H1 (cell line): ENCODE results near the gene PCDHB16. TPM values are rescaled to one million over a fixed set of nuclear protein-coding genes. Genes with fewer than 3 reads are reported as not detected.
"Not testable (repeated sequence)": the region's sequence is repeated elsewhere in the genome, so short reads cannot be mapped to it uniquely, and the experiment has no call there.

Experiments used
- CTCF ChIA-PET: fragments of 300-600 bp; sonication (Branson Sonifier 250); formaldehyde crosslinking; loops from one replicate; lab custom pipeline; 2021; ENCODE audit not compliant: partially characterized antibody; lab: Charles Lee
- POLR2A ChIA-PET: fragments of 300-600 bp; sonication (Branson Sonifier 250); formaldehyde crosslinking; loops from one replicate; lab custom pipeline; 2021; ENCODE audit warnings: inconsistent platforms; ENCODE audit not compliant: partially characterized antibody; lab: Charles Lee
- DNase-seq, 2 experiments: peaks; one replicate each; pipeline versions ENCODE4 v3.0.0 to v3.0.0-alpha.2; 2010 to 2022; ENCODE audit warnings: low spot score in 2 of 2, low read depth in 1 of 2, mixed read lengths in 1 of 2
- FAIRE-seq: peaks from 2 replicates; lab custom pipeline; 2011; peaks lifted over from hg19 to GRCh38; lab: Jason Lieb, UNC
- H2AFZ ChIP-seq: 2 replicates; pipeline ENCODE4 v1.8.1; 2012; ENCODE audit warnings: low read length, inconsistent platforms
- H2AK5ac ChIP-seq: 2 replicates; pipeline ENCODE4 v1.6.1; 2013; ENCODE audit warnings: low read depth, low read length
- H2BK120ac ChIP-seq: replicated peaks from 2 replicates; pipeline ENCODE3; 2013; ENCODE audit warnings: low read depth, low read length, inconsistent platforms
- H2BK12ac ChIP-seq: 2 replicates; pipeline ENCODE4 v1.6.1; 2013; ENCODE audit warnings: low read depth, low read length
- H2BK15ac ChIP-seq: 2 replicates; pipeline ENCODE4 v1.6.1; 2013; ENCODE audit warnings: low read length
- H2BK20ac ChIP-seq: 2 replicates; pipeline ENCODE4 v1.6.1; 2013; ENCODE audit warnings: low read length
- H2BK5ac ChIP-seq: 2 replicates; pipeline ENCODE4 v1.6.1; 2013; ENCODE audit warnings: low read depth, low read length
- H3K14ac ChIP-seq: 2 replicates; pipeline ENCODE4 v1.6.1; 2013; ENCODE audit warnings: inconsistent platforms; ENCODE audit not compliant: insufficient read length
- H3K18ac ChIP-seq: 2 replicates; pipeline ENCODE4 v1.6.1; 2013; ENCODE audit warnings: low read length; ENCODE audit errors: extremely low read depth
- H3K23ac ChIP-seq: 2 replicates; pipeline ENCODE4 v1.6.1; 2013; ENCODE audit warnings: inconsistent platforms; ENCODE audit not compliant: insufficient read length
- H3K23me2 ChIP-seq: 2 replicates; pipeline ENCODE4 v1.6.1; 2013; ENCODE audit warnings: low read depth, low read length
- H3K27ac ChIP-seq: 2 replicates; pipeline ENCODE4 v1.6.1; 2011; ENCODE audit warnings: low read depth, low read length, inconsistent platforms
- H3K27me3 ChIP-seq, 4 experiments: replicated peaks in 1 of 4; 1 replicate in 1 of 4; 2 replicates in 3 of 4; pipeline versions ENCODE4 v1.6.1 to v1.8.1; 2011 to 2013; ENCODE audit warnings: low read length in 3 of 4, mild to moderate bottlenecking in 3 of 4, inconsistent platforms in 2 of 4, mixed read lengths in 2 of 4, moderate library complexity in 1 of 4; ENCODE audit not compliant: control insufficient read depth in 3 of 4, insufficient read depth in 3 of 4; ENCODE audit errors: extremely low read depth in 1 of 4
- H3K36me3 ChIP-seq, 4 experiments: 2 replicates each; pipeline versions ENCODE4 v1.6.1 to v1.8.1; 2011 to 2013; ENCODE audit warnings: mild to moderate bottlenecking in 4 of 4, low read length in 3 of 4, moderate library complexity in 2 of 4, control low read depth in 1 of 4, inconsistent platforms in 1 of 4; ENCODE audit not compliant: insufficient read depth in 4 of 4, control insufficient read depth in 2 of 4
- H3K4ac ChIP-seq: replicated peaks from 2 replicates; pipeline ENCODE3; 2013; ENCODE audit warnings: low read length, low read depth, mixed read lengths, inconsistent platforms; ENCODE audit not compliant: insufficient read length
- H3K4me1 ChIP-seq, 4 experiments: replicated peaks in 1 of 4; 1 replicate in 1 of 4; 2 replicates in 3 of 4; pipeline versions ENCODE4 v1.6.1 to v1.8.1; 2011 to 2013; ENCODE audit warnings: low read length in 3 of 4, inconsistent platforms in 2 of 4, mixed read lengths in 1 of 4; ENCODE audit not compliant: insufficient read depth in 4 of 4, control insufficient read depth in 3 of 4
- H3K4me2 ChIP-seq, 2 experiments: 2 replicates each; pipeline versions ENCODE4 v1.6.1 to v1.8.1; 2011 to 2013; ENCODE audit warnings: low read depth in 2 of 2, low read length in 2 of 2, control low read depth in 1 of 2, inconsistent platforms in 1 of 2, mild to moderate bottlenecking in 1 of 2; ENCODE audit not compliant: insufficient read depth in 1 of 2
- H3K4me3 ChIP-seq, 4 experiments: fragments of 200-600, 300-600 bp in 1 of 4; sonication (generic), shearing (Covaris generic), sonication (Bioruptor Twin) in 1 of 4; 2 replicates each; pipeline versions ENCODE4 v1.5.1 to v1.8.1; 2011 to 2016; ENCODE audit warnings: low read length in 4 of 4, low read depth in 3 of 4, control low read depth in 2 of 4, inconsistent platforms in 2 of 4, mild to moderate bottlenecking in 2 of 4, mixed read lengths in 1 of 4, moderate library complexity in 1 of 4; ENCODE audit not compliant: insufficient read depth in 2 of 4; ENCODE audit errors: extremely low read depth in 1 of 4
- H3K56ac ChIP-seq: replicated peaks from 2 replicates; pipeline ENCODE3; 2013; ENCODE audit warnings: low read depth, mild to moderate bottlenecking, mixed read lengths, low read length, inconsistent platforms; ENCODE audit not compliant: insufficient read length
- H3K79me1 ChIP-seq: 2 replicates; pipeline ENCODE4 v1.6.1; 2013; ENCODE audit warnings: low read depth, low read length, control low read depth
- H3K79me2 ChIP-seq, 2 experiments: 2 replicates each; pipeline versions ENCODE4 v1.6.1 to v1.8.1; 2012 to 2013; ENCODE audit warnings: low read length in 2 of 2, mild to moderate bottlenecking in 2 of 2, inconsistent platforms in 1 of 2; ENCODE audit not compliant: insufficient read depth in 2 of 2, control insufficient read depth in 1 of 2
- H3K9ac ChIP-seq, 4 experiments: replicated peaks in 1 of 4; 1 replicate in 1 of 4; 2 replicates in 3 of 4; pipeline versions ENCODE4 v1.6.1 to v1.8.1; 2011 to 2013; ENCODE audit warnings: low read depth in 3 of 4, low read length in 3 of 4, control low read depth in 2 of 4, mild to moderate bottlenecking in 2 of 4, moderate library complexity in 2 of 4, inconsistent platforms in 1 of 4; ENCODE audit errors: extremely low read depth in 1 of 4
- H3K9me3 ChIP-seq, 2 experiments: 2 replicates each; pipeline versions ENCODE4 v1.6.1 to v1.8.1; 2012 to 2013; ENCODE audit warnings: mild to moderate bottlenecking in 2 of 2, moderate library complexity in 2 of 2, control low read depth in 1 of 2, inconsistent platforms in 1 of 2, low read depth in 1 of 2, low read length in 1 of 2, mixed read lengths in 1 of 2; ENCODE audit not compliant: insufficient read depth in 2 of 2
- H4K20me1 ChIP-seq, 2 experiments: replicated peaks in 1 of 2; 2 replicates each; pipeline versions ENCODE3 to v1.8.1; 2011 to 2013; ENCODE audit warnings: inconsistent platforms in 2 of 2, low read length in 2 of 2, mild to moderate bottlenecking in 1 of 2; ENCODE audit not compliant: insufficient read depth in 2 of 2, control insufficient read depth in 1 of 2
- H4K5ac ChIP-seq: 2 replicates; pipeline ENCODE4 v1.6.1; 2013; ENCODE audit warnings: low read length, low read depth, mixed read lengths, inconsistent platforms; ENCODE audit not compliant: insufficient read length
- H4K8ac ChIP-seq: 2 replicates; pipeline ENCODE4 v1.8.0; 2013; ENCODE audit warnings: mild to moderate bottlenecking, moderate library complexity, low read length, inconsistent platforms; ENCODE audit not compliant: insufficient read depth; ENCODE audit errors: extremely low read depth
- H4K91ac ChIP-seq: replicated peaks from 2 replicates; pipeline ENCODE3; 2013; ENCODE audit warnings: low read length, mixed read lengths, inconsistent platforms; ENCODE audit not compliant: insufficient read length
- WGBS, 2 experiments: shearing (Covaris generic) in 1 of 2; methylation state at CpG; one replicate each; pipeline versions ENCODE4 v1.1.6 to v1.1.7; 2013 to 2015; ENCODE audit warnings: low lambda C conversion rate in 2 of 2, mixed read lengths in 2 of 2, inconsistent platforms in 1 of 2, low coverage in 1 of 2, missing lambda C conversion rate in 1 of 2; ENCODE audit not compliant: insufficient replicate concordance in 2 of 2, insufficient coverage in 1 of 2, insufficient read length in 1 of 2; ENCODE audit errors: extremely low coverage in 1 of 2, missing lambda C conversion rate in 1 of 2; 5-methylcytosine and 5-hydroxymethylcytosine counted together
- polyA plus RNA-seq, 7 experiments: library from polyadenylated mRNA; depleted of rRNA in 3 of 7; stranded (reverse) in 5 of 7; unstranded in 2 of 7; fragments of >200 nt in 5 of 7; fragments of 200-250 nt in 2 of 7; gene quantifications; 1 replicate in 5 of 7; 2 replicates in 1 of 7; 4 replicates in 1 of 7; pipeline versions ENCODE4 v1.2.1 to v1.2.3, GENCODE V29; 2011 to 2013; ENCODE audit warnings: missing spikeins in 2 of 7, mixed read lengths in 2 of 7
- total RNA-seq: library from RNA; stranded (reverse); fragmentation: NEBNext Ultra II Directional; extraction: Animal tissue kit (Norgen Biotek cat#: 25700); gene quantifications from 2 replicates; pipeline ENCODE4 v1.2.1, GENCODE V29; 2021

Gene PCDHB16
- total and polyA plus RNA-seq, 2 of the 8 experiments (the other 6 are each of a cell fraction or from before 2014, with no cell fraction given), result 2.2 to 5.2 TPM

- H3K79me1 ChIP-seq, H3K36me3 ChIP-seq, H3K27me3 ChIP-seq, H3K4ac ChIP-seq, H2AK5ac ChIP-seq, H3K4me2 ChIP-seq, H2BK5ac ChIP-seq, H3K14ac ChIP-seq, H3K4me3 ChIP-seq, H3K56ac ChIP-seq, H3K23ac ChIP-seq, H3K79me2 ChIP-seq, H3K27ac ChIP-seq, DNase-seq, H2BK20ac ChIP-seq, H4K20me1 ChIP-seq, H2BK120ac ChIP-seq, H4K8ac ChIP-seq, H3K23me2 ChIP-seq, H2BK12ac ChIP-seq, H4K91ac ChIP-seq, POLR2A ChIA-PET, H3K18ac ChIP-seq, H3K4me1 ChIP-seq, H3K9ac ChIP-seq, H2BK15ac ChIP-seq, FAIRE-seq, H4K5ac ChIP-seq, H2AFZ ChIP-seq: not testable (repeated sequence)
- H3K9me3 ChIP-seq, result peaks cover 7 to 28% of the 10 kb centered on the region in 2 experiments; a peak in 3 of 4 replicates
- CTCF ChIA-PET, result interaction anchor here (0.6 to 2.9 kb wide), 14 partner anchors 9 to 350 kb away, joined by 3 to 21 read pairs (median 6); partner anchors contain the start of genes PCDHB14, PCDHB15, PCDHB16 and PCDHGA10
- 94% methylated on average over 10 of the region's 12 CpGs; no CpG with 5 or more reads in 1 of the 2 experiments for WGBS, 2 experiments
Observed at GRCh38 chr5:141214583-141214982, 32.4 kb downstream of the PCDHB16 start.

- H4K20me1 ChIP-seq, POLR2A ChIA-PET, H2BK20ac ChIP-seq, DNase-seq, H3K23me2 ChIP-seq, H3K4me1 ChIP-seq, H2AFZ ChIP-seq, H3K4ac ChIP-seq, H4K5ac ChIP-seq, H2BK15ac ChIP-seq, H3K4me2 ChIP-seq, H3K36me3 ChIP-seq, H4K8ac ChIP-seq, H3K56ac ChIP-seq, H2BK12ac ChIP-seq, H3K9ac ChIP-seq, H3K14ac ChIP-seq, H3K18ac ChIP-seq, H2AK5ac ChIP-seq, H3K23ac ChIP-seq, H2BK5ac ChIP-seq, H3K79me2 ChIP-seq, FAIRE-seq, H3K4me3 ChIP-seq, H3K79me1 ChIP-seq, H4K91ac ChIP-seq, H3K27me3 ChIP-seq, H3K27ac ChIP-seq, H2BK120ac ChIP-seq: not testable (repeated sequence)
- 97% methylated on average over 17 of the region's 40 CpGs; no CpG with 5 or more reads in 1 of the 2 experiments for WGBS, 2 experiments
- CTCF ChIA-PET, result interaction anchor here (1.0 to 2.1 kb wide), 3 partner anchors 13 to 349 kb away, joined by 3 to 7 read pairs (median 3); partner anchors contain the start of gene PCDHGB7
- H3K9me3 ChIP-seq, result peaks cover 7 to 21% of the 10 kb centered on the region in 2 experiments; a peak in 3 of 4 replicates
Observed at GRCh38 chr5:141215504-141215903, 33.3 kb downstream of the PCDHB16 start.
